HUES48 (cell line): ENCODE results near the gene TTC32.

ENCODE experiments used
- H3K27ac ChIP-seq: one replicate; pipeline ENCODE4 v1.7.0; 2013; ENCODE audit warnings: low read depth, low read length, inconsistent platforms
- H3K27me3 ChIP-seq: 2 replicates; pipeline ENCODE4 v1.6.1; 2013; ENCODE audit warnings: mild to moderate bottlenecking, low read length; ENCODE audit not compliant: control insufficient read depth, insufficient read depth
- H3K36me3 ChIP-seq: 2 replicates; pipeline ENCODE4 v1.6.1; 2013; ENCODE audit warnings: low read length; ENCODE audit not compliant: control insufficient read depth, insufficient read depth
- H3K4me1 ChIP-seq: 2 replicates; pipeline ENCODE4 v1.6.1; 2013; ENCODE audit warnings: mild to moderate bottlenecking, low read length; ENCODE audit not compliant: control insufficient read depth, insufficient read depth
- H3K4me3 ChIP-seq: 2 replicates; pipeline ENCODE4 v1.5.1; 2013; ENCODE audit warnings: mild to moderate bottlenecking, low read depth, low read length
- H3K9ac ChIP-seq: 2 replicates; pipeline ENCODE4 v1.6.1; 2013; ENCODE audit warnings: mild to moderate bottlenecking, low read depth, low read length, moderate library complexity
- H3K9me3 ChIP-seq: 2 replicates; pipeline ENCODE4 v1.6.1; 2013; ENCODE audit warnings: low read length; ENCODE audit not compliant: control insufficient read depth, insufficient read depth

The TTC32 gene

DNA sequence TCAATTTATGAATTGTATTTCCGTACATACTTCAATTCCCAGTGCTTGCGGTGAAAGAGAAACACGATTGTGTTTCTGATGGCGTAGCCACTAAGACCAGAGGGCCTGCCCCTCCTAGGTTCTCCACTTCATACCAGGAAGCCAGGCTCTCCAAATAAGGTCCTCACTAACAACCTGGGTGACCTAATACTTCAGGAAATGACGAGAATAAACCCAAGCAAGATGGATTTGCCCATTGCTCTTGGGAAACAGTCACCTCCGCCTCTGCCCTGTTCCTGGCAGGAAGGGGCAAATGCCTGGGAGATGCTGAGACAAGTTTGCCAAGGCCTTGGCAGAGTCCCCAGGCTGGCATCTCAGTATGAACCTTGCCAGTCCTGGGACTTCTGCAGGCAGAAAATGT is 41.8 kb downstream of the TTC32 start:
- Histone ChIP-seq H3K9ac (no peak overlapping the region), H3K27me3 (no peaks in the 10 kb centered on the region), H3K9me3 (no peaks in the 10 kb centered on the region), H3K27ac (no peak overlapping the region), H3K4me3 (no peak overlapping the region), H3K4me1 (no peaks in the 10 kb centered on the region), H3K36me3 (no peaks in the 10 kb centered on the region)

- H3K9me3 ChIP-seq = no peaks in the 10 kb centered on the region
- no peaks in the 10 kb centered on the region for H3K36me3 ChIP-seq
- no peak overlapping the region for H3K4me3 ChIP-seq
- H3K9ac ChIP-seq = no peak overlapping the region
- no peak overlapping the region for H3K27ac ChIP-seq
- no peaks in the 10 kb centered on the region for H3K27me3 ChIP-seq
- H3K4me1 ChIP-seq = no peaks in the 10 kb centered on the region
Measured at GRCh38 chr2:19859565-19859964, 42.2 kb downstream of the TTC32 start.

DNA sequence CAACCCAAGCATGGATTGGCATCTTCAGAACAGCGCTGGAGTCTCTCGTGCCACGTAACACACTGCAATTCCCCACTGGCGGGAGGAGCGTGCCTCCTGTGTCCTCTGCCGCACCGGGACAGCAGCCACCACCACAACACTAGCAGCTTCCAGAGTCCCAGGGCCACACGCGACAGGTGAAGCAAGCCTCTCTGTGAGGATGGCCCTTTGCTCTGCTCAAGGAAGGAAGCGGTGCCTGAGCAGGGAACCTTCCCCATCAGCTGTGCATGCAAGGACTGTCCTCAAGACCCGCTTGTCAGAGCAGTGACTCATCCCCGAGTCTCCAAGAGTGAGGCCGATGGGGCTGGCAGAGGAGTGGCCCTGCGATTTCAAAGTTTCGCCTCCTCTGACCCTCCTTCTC is 44.0 kb downstream of the TTC32 start:
- Histone ChIP-seq H3K9me3 (no peaks in the 10 kb centered on the region), H3K27me3 (no peaks in the 10 kb centered on the region), H3K36me3 (no peaks in the 10 kb centered on the region), H3K4me1 (no peaks in the 10 kb centered on the region), H3K4me3 (no peak overlapping the region), H3K9ac (no peak overlapping the region), H3K27ac (no peak overlapping the region)

DNA sequence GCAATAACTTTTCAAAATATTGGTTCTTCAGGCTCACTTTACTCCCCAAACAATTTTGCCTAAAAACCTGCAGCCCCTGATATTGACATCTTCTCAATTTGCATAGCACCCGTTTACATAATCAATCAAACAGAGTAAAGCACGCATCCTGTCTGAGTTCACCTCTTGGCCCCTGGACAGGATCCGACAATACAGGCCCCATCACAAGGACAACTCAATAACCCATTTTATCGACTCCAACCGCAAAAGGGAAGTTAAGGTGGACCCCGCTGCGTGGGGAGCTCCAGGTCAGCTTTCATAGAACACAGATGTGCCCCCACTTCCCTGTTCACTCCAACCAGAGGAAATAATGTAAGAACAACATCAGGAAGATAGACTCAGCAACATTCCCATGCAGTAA is 44.7 kb downstream of the TTC32 start:
- Histone ChIP-seq H3K9me3 (no peaks in the 10 kb centered on the region), H3K4me1 (no peaks in the 10 kb centered on the region), H3K27ac (no peak overlapping the region), H3K36me3 (no peaks in the 10 kb centered on the region), H3K4me3 (no peak overlapping the region), H3K27me3 (no peaks in the 10 kb centered on the region), H3K9ac (no peak overlapping the region)

DNA sequence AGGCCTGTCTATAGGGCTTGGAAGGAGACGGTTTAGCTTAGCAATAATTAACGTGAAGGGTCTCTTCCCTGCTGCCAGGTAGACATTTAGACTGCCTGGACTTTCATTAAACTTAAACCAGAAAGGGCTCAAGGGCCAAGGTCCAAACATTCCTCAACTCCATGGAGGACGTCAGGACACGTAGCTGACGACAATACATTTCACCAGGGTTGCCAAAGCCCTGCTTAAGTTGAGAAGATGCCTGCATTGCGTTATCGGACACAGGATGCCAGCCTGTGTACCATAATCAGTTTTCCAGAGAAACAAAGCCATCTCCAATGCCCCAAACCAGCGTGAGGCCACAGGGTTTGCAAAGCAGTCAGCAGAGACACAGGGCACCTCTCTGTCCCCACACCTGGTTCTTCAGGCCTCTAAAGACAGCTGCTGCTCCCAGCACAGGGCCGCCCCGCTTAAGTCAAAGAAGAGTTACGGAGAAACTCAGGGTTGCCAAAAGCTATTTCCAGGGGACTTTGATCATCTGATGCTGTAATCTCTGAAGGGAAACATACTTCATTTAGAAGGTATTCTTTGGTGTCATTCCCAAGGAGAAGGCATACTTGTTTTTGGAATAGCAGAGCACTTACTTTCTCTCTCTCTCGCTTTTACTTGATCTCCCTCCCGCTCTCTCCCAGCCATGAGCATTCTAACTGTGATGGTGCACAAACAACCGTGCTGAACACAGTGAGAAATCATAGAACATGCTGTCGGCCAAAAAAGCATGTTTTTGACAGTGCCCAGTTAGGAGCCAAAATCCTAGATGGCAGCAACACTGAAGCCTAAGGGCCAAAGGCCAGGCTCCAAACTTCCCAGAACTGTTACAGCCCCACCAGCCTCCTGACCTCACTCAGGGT is 46.0 kb downstream of the TTC32 start:
- H3K27me3 ChIP-seq = no peaks in the 10 kb centered on the region
- no peaks in the 10 kb centered on the region for H3K9me3 ChIP-seq
- no peak overlapping the region for H3K27ac ChIP-seq
- no peaks in the 10 kb centered on the region for H3K36me3 ChIP-seq
- H3K4me1 ChIP-seq = no peaks in the 10 kb centered on the region
- H3K9ac ChIP-seq = no peak overlapping the region
- H3K4me3 ChIP-seq = no peak overlapping the region

- no peaks in the 10 kb centered on the region for H3K4me1 ChIP-seq
- H3K9ac ChIP-seq = no peak overlapping the region
- no peak overlapping the region for H3K27ac ChIP-seq
- H3K4me3 ChIP-seq = no peak overlapping the region
- no peaks in the 10 kb centered on the region for H3K9me3 ChIP-seq
- H3K36me3 ChIP-seq = no peaks in the 10 kb centered on the region
- H3K27me3 ChIP-seq = no peaks in the 10 kb centered on the region
Measured at GRCh38 chr2:19854596-19855541, 46.9 kb downstream of the TTC32 start.

DNA sequence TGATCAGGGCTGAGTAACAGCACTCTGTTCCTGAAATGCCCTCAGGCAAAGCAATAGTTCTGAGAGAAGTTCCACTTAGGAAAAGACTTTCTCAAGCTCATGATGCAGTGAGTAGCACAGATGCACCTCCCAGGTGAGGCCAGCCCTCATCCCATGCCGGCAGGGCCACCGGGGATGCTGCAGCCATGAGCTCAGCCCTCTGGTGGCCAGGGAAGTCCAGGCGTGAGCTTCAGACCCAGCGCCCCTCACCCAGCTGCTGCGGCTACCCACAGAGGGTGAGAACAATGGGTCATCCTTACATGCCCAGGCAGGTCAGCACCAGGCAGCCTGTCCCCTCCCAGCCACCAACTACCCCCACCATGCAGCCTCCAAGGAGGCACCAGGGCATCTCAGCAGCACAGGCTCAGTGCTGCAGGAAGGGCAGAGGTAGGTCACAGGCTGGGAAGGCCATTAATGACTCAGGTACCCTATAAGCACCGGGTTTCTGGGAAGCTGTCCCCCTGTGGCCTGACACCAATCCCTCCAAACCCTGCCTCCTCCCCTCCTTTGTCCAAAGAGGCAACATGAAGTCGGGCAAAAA is 50.6 kb downstream of the TTC32 start:
- Histone ChIP-seq H3K36me3 (no peaks in the 10 kb centered on the region), H3K4me3 (no peak overlapping the region), H3K9ac (no peak overlapping the region), H3K4me1 (no peaks in the 10 kb centered on the region), H3K9me3 (no peaks in the 10 kb centered on the region), H3K27ac (no peak overlapping the region), H3K27me3 (no peaks in the 10 kb centered on the region)

DNA sequence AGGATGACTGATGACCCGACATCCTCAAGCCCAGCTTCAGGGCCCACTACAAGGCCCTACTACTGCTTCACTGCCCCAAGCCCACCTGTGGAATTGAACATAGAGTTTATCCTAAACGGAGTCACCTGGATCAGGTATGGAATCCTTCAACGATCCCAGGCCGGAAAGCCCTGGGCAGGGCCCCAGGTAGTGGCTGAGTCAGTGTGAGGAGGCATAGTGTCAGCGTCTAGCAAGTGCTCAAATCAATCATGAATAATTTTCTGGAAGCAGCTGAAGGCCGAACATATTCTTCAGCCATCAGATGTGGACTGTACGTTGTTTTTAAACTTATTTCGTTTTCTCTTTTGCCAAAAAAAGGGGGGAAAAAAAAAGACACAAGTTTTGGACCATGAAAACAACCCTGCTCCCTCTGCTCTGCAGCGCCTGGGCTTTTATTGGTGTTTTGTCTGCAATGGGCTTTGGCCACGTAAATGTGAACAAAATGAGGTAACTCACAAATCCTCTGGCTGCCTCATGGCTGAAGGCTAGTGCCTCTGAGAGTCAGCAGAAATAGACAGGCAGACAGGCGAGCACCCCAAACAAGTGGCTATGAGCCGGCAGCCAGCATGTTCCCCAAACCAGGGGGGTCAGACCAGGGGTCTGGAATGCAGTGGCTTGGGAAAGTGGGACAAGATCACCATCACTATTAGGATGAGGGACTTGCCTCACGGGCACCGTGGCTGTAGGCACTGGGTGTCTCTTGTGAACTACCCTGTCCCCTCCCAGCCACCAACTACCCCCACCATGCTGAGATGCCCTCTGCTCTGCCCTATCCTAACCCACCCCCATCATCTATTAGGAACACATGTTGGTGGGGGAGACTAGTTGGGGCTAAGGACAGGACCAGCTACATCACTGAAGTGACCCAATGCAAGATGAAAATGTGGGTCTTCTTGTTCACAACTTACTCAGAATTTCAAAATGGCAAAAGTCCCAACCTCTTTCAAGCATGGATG is 51.4 kb downstream of the TTC32 start:
- no peaks in the 10 kb centered on the region for H3K9me3 ChIP-seq
- H3K9ac ChIP-seq = no peak overlapping the region
- H3K4me3 ChIP-seq = no peak overlapping the region
- H3K4me1 ChIP-seq = no peaks in the 10 kb centered on the region
- H3K36me3 ChIP-seq = no peaks in the 10 kb centered on the region
- H3K27me3 ChIP-seq = no peaks in the 10 kb centered on the region
- H3K27ac ChIP-seq = no peak overlapping the region

GRCh38 chr2:19848952-19849351 is 52.8 kb downstream of the TTC32 start:
- Histone ChIP-seq H3K27ac (no peak overlapping the region), H3K36me3 (no peaks in the 10 kb centered on the region), H3K4me1 (no peaks in the 10 kb centered on the region), H3K9ac (no peak overlapping the region), H3K4me3 (no peak overlapping the region), H3K9me3 (no peaks in the 10 kb centered on the region), H3K27me3 (no peaks in the 10 kb centered on the region)

GRCh38 chr2:19848029-19848750 is 53.6 kb downstream of the TTC32 start:
- Histone ChIP-seq H3K27me3 (no peaks in the 10 kb centered on the region), H3K4me1 (no peaks in the 10 kb centered on the region), H3K9ac (no peak overlapping the region), H3K27ac (no peak overlapping the region), H3K9me3 (no peaks in the 10 kb centered on the region), H3K36me3 (no peaks in the 10 kb centered on the region), H3K4me3 (no peak overlapping the region)
